ENCODE data around the gene NHEJ1.

The NHEJ1 gene

DNA sequence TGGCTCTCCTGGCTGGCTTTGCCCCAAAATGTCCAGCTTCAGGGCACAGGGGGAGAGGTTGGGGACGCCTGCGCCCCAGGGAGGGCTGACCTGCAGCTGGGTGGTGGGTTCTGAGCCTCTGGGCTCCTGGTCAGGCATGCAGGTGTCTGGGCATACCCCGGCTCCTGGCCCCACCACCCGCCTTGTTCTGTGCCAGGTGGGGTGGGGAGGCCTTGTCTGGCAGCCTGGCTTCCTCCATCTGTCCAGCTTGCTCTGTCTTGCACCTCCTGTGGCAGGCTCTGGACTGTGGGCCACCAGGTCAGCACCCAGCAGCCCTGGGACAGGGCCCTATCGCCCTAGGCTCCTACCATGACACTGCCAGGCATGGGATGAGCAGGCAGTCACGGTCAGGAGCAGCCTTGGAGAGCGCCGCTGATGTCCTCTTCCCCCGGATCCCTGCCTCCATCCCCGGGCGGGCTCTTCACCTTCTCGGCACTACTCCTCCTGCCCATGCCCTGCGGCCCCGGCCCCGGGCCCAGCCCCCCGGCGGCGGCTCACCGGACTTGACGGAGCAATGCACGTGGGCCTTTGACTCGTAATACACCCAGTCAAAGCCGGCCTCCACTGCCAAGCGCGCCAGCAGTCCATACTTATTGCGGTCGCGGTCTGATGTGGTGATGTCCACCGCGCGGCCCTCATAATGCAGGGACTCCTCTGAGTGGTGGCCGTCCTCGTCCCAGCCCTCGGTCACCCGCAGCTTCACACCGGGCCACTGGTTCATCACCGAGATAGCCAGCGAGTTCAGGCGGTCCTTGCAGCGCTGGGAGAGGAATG, 103.5 kb downstream of the NHEJ1 start:
- DNase-seq = no peak

DNA sequence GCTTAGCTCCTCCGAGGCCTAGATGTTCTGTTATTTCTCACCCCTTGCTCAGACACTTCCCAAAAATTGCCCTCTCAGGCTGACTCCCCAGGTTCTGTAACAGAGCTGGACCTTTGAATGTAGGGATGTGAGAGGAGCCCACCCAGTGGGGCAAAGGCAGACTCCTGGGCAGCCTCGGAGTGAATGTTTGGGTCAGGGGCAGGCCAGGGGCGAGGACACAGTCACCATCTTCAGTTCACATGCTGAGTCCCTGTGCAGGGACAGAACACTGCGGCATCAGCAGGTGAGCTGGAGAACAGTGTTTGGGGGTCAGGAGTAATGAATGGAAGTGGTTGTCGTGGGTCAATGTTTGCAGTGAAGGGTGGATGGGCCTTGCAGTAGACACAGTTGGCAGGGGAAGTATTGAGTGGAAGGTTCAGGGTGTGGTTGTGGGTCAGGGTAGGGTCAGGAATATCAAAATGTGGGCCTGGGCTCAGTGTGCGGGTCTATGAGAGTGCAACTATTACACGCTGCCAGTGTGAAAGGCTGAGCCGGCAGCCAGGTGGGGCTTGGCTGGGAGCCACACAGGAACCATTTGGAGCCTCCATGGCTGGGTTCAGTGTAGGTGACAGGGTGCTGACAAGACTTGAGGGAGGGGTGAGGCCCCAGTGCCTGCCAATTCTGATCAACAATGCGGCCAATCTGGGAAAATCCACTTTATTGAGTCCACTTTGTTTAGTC, 104.3 kb downstream of the NHEJ1 start:
- peak; percentile 28 for DNase-seq

DNA sequence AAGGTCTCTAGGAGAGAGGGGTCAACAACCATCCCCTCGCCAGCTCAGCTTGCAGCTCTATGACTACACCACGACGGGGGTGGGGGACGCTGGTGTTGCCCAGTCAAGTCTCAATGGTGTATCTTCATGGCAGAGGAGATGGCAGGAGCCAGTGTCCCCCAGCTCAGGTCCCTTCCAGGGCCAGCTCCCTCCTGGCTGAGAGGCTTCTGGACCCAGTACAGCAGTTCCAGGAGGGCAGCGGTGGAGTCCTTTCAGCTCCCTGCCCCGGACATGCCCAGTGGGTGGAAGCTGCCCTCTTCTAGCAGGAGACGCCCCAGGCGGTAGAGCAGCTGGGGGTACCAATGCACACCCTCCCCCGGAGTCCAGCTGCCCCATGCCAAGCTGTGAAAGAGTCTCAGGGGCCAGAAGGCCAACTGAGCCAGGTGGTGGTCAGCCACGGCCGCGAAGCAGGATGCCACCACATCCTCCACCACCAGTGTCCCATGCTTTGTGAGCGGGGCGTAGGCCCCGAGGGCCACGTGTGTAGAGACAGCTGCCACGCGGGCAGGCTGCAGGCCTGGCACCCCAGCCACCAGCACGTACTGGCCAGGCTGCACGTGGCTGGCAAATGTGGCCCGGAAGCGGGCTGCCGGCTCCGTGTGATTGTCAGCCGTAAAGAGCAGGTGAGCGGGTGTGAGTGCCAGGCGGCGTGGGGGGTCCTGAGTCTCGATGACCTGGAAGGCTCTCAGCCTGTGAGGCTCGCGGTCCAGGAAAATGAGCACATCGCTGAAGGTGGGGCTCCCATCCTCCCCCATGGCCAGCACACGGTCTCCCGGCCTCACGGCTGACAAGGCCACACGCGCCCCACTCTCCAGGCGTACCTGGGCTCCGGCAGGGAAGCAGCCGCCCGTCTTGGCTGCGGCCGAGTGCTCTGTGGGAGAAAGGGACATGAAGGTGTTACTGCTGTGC, 105.4 kb downstream of the NHEJ1 start:
- no peak for DNase-seq

DNA sequence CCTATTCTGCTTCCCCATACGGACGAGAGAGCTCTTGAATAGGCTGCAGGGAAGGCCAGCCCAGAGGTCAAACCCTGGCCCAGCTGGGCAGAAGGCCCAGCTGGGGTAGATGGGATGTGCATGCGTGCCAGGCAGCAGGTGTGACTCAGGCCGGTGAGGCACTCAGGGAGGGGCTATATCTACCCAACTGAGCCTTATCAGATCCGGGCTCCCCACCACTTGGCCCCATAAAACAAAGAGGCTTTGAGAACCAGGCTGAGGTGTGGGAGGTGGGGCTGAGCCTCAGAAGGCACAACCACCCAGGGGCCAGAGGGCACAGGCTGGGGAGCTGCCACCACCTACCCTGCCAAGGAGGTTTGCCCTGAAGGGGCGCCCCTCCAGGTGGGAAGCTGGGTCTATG, 111.3 kb downstream of the NHEJ1 start:
- no peak for DNase-seq

DNA sequence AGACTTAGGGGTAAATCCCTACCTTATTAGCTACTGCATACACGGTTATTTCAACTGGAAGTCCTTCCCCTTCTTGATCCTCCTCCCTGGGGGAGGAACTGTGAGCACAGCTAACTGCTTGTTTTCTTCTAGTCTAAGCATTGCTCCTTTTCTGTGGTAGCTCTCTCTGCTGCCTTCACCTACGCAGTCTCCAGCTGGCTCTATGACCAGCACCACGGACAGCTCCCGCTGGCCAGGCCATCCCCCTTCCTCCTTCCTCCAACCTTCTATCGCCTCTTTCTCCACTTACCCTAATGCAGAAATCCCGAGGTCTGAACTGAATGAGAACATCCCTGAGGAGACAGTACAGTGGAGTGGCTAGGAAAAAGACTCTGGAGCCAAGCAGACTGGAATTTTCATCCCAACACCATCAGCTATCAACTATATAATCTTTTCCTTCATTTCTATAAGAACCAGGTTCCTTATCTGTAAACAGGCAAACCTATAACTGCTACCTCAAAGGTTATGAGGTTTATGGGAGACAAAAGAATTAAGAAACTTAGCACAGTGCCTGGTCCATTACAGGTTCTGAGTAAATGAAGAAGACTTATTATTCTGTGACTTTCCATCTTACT, 114.6 kb downstream of the NHEJ1 start:
- no peak for DNase-seq

DNA sequence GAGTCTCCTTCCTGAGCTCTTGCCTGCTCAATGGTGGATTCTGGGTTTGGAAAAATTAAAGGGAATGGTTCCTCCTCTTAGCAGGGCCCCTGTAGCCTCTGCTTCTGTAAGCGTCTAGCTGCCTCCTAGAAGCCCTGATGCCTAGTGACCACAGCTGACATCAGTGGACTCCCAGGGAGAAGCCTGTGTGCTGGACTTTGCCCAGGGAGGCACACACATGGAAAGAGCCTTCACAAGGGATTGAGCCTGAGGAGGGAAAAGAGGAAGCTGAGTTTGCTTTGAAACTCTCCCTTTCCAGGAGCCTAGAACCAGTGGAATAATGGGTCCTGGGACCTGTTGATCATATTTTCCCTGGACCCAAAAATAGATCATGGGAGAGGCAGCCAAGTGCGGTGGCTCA, 117.9 kb downstream of the NHEJ1 start:
- DNase-seq = no peak

DNA sequence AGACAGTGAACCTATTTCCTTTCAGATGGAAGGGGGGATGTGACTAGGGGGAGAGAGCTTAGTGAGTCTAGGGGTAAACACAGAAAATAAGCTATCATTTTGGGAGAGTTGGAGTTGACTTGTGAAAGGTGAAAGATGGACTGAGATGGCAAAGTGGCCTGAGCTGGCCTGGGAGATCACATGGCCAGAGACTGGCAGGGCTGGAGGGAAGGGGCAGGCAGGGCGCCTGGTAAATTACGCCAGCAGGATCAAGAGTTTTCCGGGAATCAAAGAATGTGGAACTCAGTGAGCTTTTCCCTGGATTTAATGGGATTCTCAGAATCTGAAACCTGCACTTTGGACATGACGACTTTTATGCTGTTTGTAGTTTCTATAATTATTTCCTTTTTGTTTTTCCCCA, 118.5 kb downstream of the NHEJ1 start:
- no peak for DNase-seq

DNA sequence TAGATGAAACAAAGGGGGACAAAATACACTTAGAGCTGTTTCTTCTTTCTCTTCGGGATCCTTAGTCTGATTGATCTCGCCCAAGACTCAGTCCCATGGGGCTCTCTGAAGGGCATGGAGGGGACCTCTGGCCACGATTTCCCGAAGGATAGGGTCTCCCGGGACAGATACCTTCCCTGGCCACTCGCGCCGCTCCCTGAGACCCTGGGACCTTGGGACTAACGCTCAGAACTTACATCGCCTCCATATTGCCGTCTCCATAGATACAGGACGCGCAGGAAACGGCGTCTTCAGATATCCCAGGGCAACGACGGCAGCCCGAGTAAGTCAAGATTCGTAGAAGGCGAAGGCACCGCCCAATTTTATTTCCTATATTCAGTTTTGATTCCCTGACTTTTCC, 119.4 kb downstream of the NHEJ1 start, which contains the start of gene CFAP65:
Gene CFAP65, minus strand, starts transcription at position 265 of the 400 bp plus-strand sequence. CDS start 2,468 bp downstream, outside the sequence.
- DNase-seq = peak; percentile 65

DNA sequence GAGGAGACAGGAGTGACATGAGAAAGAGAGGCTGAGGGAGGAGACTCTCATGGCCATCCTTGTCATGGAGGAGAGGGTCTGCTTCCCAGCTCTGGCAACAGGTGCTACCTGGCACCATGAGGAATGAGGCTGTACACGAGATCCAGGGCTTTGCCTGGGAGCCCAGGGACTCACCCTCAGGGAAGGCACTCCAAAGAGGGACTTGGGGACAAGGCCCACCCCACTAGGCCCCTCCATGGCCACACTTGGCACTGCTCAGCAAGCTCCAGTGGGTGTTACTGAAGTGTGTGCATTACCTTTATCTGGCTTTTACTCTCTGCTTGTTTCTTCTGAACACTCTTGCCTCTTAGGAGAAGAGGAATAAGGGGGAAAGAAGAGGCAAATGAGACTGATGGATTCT, 122.0 kb downstream of the NHEJ1 start:
- no peak for DNase-seq

DNA sequence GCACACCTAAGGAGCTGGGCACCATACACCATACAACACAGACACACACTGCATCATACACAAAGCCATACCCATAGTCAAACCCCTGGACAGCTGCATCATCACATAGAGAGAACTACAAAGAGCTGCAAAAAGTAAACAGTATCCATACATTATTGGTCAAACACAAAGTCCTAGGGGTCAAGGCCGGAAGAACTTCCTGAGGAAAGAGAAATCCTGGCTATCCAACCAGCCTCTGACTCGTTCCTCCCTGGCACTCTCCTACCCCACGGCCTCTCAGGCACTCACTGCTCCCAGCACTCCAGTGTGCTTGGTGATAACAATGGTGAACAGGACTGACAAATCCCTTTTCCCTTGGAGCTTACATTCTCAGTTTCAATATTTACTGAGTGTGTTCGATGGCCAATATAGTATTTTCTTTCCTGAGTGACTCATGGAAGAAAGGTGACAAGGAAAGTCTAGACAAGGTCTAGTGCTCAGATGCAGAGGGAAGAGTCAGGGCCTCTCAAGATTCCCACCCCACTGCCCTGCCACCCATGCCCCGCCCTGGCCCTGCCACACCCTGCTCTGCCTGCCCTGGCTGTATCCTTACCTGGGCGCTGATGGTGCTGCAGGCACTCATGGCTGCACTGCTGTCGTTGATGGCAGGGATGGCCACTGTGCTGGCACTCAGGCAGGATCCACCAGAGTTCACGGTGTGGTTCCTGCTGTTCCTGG, 122.7 kb downstream of the NHEJ1 start:
- no peak for DNase-seq

DNA sequence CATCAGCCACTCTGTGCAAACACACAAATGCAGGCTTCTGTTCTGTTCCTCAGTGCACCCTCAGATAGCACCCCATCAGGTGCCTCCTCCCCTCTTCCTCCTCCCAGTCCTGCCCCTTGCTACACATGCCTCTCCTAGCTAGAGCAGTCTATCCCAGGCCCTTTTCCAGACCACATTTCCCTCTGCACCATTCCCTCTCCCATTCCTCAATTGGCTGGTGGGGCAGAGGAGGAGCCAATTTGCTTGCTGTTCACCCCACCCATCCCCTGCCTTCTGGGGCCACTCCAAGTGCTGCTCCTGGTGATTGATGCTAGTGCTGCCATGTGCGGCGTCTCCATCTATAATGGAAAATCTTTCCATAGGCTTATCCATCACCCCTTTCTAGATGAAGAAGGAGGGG, 124.7 kb downstream of the NHEJ1 start:
- DNase-seq = no peak

DNA sequence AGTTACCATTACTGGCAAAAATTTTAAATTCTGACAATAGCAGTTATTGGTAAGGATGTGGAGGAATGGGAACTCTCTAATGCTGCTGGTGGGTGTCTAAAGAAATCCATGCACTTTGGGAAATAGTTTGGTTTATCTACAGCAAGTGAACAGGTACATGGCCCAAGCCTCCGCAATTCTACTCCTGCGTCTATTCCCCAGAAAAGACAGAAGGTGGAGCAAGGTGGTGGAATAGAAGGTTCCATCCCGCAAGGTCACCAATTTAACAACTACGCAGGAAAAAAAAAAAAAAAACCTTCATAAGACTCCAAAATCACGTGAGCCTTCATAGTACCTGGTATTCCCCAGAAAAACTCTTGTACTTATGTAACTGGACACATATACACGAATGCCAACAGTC, 125.8 kb downstream of the NHEJ1 start:
- no peak for DNase-seq

DNA sequence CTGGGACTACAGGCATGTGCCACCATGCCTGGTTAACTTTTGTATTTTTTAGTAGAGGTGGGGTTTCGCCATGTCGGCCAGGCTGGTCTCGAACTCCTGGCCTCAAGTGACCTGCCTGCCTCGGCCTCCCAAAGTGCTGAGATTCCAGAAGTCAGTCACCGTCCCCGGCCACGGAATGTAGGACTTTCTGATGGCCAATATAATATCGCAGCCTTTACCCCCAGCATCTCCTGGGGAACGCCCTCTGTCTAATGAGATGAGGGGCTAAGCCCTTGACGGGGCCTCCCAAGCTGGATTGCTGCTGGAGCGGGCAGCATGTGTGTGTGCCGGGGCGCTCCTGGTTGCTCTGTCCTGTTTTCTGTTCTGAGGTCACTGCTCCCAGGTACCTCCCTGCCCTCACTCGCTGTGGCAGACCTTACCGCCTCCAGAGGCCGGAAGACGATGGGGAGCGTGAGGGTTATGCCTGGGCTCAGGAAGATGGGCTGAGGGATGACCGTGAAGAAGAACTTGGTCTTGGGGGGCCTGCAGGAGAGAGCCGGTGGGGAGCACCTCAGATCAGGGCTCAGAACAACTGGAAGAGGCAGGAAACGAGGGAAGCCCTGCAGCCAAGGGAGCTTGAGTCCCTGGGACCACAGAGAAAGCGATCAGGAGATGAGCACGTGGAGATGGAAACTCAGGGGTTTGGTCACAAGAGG, 128.4 kb downstream of the NHEJ1 start:
- no peak for DNase-seq

DNA sequence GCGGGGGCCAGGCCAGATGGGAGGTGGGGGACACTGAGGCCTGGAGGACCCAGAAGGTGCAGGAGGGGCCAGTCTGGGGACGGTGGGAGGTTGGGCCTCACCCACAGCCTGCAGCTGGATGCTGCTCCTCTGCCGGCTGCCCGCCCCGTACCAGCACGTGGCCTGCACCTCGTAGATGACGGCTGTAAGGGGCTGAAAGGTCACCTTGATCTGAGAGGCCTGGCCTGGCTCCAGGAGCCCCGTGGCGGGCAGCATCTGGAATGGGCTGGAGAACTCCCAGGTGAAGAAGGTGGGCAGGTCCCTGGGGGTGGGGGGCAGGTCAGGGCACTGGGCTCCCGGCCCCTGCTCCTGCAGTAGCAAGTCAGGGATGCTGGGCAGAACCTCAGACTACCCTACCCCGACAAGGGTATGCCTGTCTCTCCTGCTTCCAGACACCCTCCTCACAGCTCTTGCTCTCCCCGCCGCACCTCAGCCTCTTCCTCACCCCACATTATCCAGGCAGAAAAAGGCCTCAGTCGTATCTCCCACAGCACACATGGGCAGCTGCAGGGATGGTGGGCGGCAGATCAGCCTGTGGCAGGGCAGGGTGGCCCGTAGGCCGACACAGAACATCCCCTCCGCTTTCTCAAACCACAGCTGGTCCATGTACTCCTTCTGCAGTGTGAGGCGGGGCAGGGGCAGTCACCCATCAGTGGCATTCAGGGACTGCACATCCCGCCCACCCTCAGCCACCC, 129.4 kb downstream of the NHEJ1 start:
- no peak for DNase-seq

DNA sequence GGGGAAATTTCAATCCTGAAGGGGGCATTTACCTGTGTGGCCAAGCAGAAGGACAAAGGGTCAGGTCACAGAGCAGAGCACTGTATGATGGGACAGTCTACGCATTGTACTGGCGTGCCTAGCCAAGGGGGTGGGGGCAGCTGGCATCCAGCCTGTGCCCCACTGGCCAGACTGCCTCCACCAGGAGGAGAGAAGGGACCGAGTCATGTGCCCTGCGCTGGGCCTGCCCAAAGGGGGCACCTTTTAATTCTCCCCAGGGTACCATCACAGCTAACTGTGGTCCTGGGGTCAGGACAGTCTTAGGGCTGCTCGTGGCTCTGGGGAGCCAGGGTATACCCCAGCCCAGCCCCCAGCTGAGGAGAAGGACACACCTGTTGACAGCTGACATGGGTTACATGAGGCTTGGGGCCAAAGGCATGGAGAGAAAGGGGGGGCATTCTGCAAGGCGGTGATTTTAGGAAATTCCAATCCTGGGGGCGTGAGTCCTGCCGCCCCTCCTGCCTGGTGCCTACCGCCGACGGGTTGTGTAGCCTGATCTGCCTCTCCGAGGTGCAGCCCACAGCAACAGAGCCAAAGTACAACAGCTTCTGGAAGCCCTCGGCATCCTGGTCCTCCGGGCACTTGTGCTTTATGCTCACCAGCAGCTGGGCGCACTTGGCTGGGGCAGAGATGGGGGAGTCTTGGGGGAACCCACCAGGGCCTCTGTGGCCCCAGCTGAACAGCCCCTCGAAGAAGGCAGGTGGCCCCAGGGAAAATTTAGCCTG, 130.3 kb downstream of the NHEJ1 start:
- no peak for DNase-seq

DNA sequence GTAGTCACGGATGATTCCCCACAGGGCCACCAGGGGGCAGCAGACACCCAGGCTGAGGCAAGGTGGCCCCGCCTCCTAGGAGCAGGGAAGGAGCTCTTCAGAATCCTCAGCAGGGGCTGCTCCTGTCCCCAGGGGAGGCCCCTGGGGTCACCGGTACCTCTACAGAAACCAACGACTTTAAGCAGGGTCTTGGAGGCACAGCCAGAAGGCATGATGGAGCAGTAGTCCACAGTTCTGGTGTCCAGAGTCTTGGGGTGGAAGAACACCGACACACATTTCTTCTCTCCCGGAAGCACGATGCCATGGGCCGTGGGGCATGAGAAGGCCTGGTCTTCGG, 130.8 kb downstream of the NHEJ1 start:
- DNase-seq = peak; percentile 70

DNA sequence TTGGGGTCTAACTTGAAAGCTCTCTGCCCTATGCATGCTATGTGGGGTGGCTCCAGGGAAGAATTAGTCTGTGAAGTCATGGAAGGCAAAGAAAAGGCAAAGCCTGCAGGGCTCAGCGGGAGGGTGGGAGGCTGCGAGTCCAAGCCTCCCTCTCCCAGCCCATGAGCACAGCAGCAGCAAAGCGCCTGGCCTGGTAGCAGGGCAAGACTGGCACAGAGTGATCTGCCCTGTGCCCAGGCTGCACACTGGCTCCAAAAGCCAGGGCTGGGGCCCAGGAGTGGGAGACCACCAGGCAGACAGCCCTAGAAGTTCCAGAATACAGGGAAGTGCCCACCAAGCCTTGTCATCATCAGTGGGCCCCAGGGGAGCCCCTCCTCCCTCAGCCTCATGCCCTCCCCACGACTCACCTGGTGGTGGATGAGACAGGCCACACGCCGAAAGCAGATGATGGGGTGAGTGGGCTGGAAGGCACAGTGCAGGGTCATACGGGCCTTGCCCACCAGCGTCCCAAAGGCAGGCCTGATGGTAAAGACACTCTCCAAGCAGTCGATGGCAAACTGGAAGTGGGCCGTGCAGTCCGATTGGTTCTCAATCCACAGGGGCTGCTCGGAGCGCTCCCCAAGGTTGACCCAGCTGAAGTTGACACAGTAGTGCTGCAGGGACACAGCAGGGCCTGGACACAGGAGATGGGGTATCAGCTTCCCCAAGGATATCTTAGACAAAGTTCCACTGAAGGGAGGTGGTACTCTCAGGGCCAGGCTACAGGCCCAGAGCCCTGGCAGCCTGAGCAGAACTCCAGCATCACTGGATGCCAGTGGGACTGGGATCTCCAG, 131.4 kb downstream of the NHEJ1 start:
- DNase-seq = no peak

DNA sequence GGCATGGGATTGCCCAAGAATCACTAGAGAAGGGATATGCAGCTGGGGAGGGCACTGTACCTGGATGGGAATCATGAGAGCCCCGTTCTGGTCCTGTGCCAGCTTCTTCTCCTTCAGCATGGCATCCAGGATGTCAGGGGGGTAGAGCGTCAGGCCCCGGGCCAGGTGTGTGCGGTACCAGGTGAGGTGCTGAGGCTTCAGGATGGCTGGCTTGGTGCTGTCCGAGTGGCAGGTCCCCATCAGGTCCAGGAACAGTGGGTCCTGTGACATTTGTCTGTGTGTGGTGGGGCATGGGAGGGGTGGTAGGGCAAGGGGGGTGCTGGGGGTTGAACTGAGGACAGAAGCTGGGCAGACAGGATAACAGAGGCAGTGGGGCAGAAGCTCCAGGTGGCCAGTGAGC, 132.5 kb downstream of the NHEJ1 start:
- DNase-seq = peak; percentile 4

DNA sequence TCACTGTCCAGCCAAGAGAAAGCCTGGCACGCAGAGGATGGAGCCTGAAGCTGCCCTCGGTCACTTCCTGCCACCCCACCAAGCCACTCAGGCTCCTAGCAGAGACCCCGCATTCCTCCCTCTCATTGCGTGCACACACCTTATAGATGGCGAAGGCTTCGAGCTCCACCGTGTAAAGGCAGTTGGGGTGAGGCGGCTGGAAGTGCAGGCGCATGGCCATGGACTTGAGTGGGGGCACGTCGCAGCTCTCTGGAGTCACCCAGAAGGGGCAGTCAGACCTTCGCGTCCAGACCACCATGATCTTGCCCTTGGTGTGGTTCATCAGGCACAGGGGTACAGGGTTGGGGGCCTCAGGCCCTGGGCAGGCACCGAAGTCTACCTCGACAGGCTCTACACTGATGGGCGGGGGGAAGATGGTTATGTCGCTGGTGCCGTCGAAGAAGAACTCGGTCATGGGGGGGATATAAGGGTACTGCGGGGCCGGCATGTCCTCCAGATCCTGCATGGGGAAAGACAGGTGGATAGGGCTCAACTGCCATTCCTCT, 133.0 kb downstream of the NHEJ1 start:
- DNase-seq = no peak

Data from NCI-H69 (cell line).